ENCODE results near the gene TRIB2. TPM values are rescaled to one million over a fixed set of nuclear protein-coding genes. Genes with fewer than 3 reads are reported as not detected.
"Not testable (repeated sequence)": the region's sequence is repeated elsewhere in the genome, so short reads cannot be mapped to it uniquely, and the experiment has no call there.

Gene TRIB2
- total RNA-seq, 1 experiment from 2014 or later, result 100.0 TPM

DNA sequence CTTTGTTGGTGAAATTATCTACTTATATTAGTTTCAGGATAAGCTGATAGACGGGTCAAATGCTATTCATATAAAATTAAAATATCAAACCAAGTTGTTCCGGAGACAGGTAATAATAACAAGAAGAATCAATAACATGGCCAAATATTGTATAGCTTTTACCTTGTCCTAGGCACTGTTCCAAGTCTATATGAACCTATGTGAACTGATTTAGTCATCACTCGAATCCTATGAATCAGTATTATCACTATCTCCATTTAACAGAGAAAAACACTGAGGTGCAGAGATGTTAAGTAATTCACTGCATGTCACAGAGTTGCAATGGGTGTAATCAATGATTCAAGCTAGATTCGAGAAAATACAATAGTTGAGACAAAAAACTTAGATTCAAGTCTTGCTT is 40.0 kb upstream of the TRIB2 start:
- no peak overlapping the region for H3K4me3 ChIP-seq (ENCODE audit: low read depth, low read length, poor library complexity, severe bottlenecking)
- no peaks in the 10 kb centered on the region for H3K4me1 ChIP-seq (ENCODE audit: insufficient read depth, low read length, poor library complexity, severe bottlenecking)
- ChIA-PET POLR2A (ENCODE audit: low non-redundant PET) (no interaction called here), CTCF (no interaction called here)
- H3K27me3 ChIP-seq (replicated peaks; ENCODE audit: insufficient read depth, low read depth, low read length, poor library complexity), result no peaks in the 10 kb centered on the region
- DNase-seq (ENCODE audit: low spot score), result no peak
- H3K27ac ChIP-seq (ENCODE audit: low read depth, low read length, poor library complexity, severe bottlenecking), result no peak overlapping the region
- no TSS peak for BruUV-seq (replicated peaks)
- no peaks in the 10 kb centered on the region for H3K36me3 ChIP-seq (ENCODE audit: insufficient read depth, low read length, poor library complexity, severe bottlenecking)
- H3K9me3 ChIP-seq (ENCODE audit: low read depth, low read length, poor library complexity, severe bottlenecking), result no peaks in the 10 kb centered on the region
- intact Hi-C loops (cut with micrococcal nuclease; ENCODE audit: unreplicated experiment), result no loop called here
- TF ChIP-seq EZH2 (IDR thresholded peaks at IDR 0.05; ENCODE audit: borderline replicate concordance, low read depth, low read length, poor library complexity, severe bottlenecking), result no peak
- TF ChIP-seq, protein P1, sequence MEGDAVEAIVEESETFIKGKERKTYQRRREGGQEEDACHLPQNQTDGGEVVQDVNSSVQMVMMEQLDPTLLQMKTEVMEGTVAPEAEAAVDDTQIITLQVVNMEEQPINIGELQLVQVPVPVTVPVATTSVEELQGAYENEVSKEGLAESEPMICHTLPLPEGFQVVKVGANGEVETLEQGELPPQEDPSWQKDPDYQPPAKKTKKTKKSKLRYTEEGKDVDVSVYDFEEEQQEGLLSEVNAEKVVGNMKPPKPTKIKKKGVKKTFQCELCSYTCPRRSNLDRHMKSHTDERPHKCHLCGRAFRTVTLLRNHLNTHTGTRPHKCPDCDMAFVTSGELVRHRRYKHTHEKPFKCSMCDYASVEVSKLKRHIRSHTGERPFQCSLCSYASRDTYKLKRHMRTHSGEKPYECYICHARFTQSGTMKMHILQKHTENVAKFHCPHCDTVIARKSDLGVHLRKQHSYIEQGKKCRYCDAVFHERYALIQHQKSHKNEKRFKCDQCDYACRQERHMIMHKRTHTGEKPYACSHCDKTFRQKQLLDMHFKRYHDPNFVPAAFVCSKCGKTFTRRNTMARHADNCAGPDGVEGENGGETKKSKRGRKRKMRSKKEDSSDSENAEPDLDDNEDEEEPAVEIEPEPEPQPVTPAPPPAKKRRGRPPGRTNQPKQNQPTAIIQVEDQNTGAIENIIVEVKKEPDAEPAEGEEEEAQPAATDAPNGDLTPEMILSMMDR (conservative IDR thresholded peaks at IDR 0.05; ENCODE audit: low read depth, low read length), result no peak

DNA sequence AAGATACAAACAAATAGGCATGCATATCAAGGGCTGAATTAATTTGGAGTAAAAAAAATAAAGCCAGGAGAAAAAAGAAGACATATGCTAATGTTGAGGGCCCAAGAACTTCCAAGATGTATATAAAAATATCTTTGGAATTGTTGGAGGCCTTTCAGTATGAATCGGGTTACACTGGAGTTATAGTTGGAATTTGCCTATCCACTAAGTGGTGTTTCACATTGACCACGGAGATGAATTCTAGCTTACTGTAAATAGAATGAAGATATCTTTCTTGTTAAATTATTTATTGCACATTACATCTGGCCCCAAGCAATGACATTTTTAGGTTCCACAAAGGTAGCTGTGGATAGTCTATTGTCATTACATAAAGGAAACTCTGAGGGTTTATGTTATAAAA is 38.5 kb upstream of the TRIB2 start:
- Histone ChIP-seq H3K27me3 (replicated peaks; ENCODE audit: insufficient read depth, low read depth, low read length, poor library complexity) (no peaks in the 10 kb centered on the region), H3K4me3 (ENCODE audit: low read depth, low read length, poor library complexity, severe bottlenecking) (no peak overlapping the region), H3K9me3 (ENCODE audit: low read depth, low read length, poor library complexity, severe bottlenecking) (no peaks in the 10 kb centered on the region), H3K4me1 (ENCODE audit: insufficient read depth, low read length, poor library complexity, severe bottlenecking) (no peaks in the 10 kb centered on the region), H3K36me3 (ENCODE audit: insufficient read depth, low read length, poor library complexity, severe bottlenecking) (no peaks in the 10 kb centered on the region), H3K27ac (ENCODE audit: low read depth, low read length, poor library complexity, severe bottlenecking) (no peak overlapping the region)
- no TSS peak for BruUV-seq (replicated peaks)
- intact Hi-C loops (cut with micrococcal nuclease; ENCODE audit: unreplicated experiment), result no loop called here
- TF ChIP-seq EZH2 (IDR thresholded peaks at IDR 0.05; ENCODE audit: borderline replicate concordance, low read depth, low read length, poor library complexity, severe bottlenecking), result no peak
- TF ChIP-seq, protein P1 (conservative IDR thresholded peaks at IDR 0.05; ENCODE audit: low read depth, low read length), result no peak
- POLR2A ChIA-PET (ENCODE audit: low non-redundant PET), result no interaction called here
- CTCF ChIA-PET, result no interaction called here
- no peak for DNase-seq (ENCODE audit: low spot score)

DNA sequence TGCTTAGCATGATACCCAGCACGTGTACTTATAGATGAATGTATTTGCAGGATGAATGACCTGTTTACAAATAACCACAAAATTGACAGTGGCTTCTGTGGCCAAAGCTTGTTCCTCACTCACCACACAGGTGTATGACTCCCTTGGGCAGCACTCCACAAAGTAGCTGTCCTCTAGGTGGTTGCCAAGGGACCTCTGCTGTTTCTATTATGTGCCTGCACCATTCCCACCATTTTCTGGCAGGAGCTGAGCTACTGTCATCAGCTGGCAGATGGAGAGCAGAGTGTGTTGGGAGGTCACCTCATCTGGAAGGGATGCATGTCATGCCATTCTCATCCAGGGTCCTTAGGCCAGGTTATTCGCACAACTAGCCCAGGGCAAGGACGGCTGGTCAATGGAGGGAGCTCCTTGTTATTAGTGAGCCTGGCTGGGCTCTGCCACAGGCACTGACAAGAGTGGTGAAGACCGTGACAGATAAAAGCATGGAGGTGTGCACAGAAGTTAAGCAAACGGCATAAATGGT is 37.1 kb upstream of the TRIB2 start:
- BruUV-seq (replicated peaks), result no TSS peak
- Histone ChIP-seq H3K4me3 (ENCODE audit: low read depth, low read length, poor library complexity, severe bottlenecking) (no peak overlapping the region), H3K27me3 (replicated peaks; ENCODE audit: insufficient read depth, low read depth, low read length, poor library complexity) (no peaks in the 10 kb centered on the region), H3K9me3 (ENCODE audit: low read depth, low read length, poor library complexity, severe bottlenecking) (no peaks in the 10 kb centered on the region), H3K36me3 (ENCODE audit: insufficient read depth, low read length, poor library complexity, severe bottlenecking) (no peaks in the 10 kb centered on the region), H3K27ac (ENCODE audit: low read depth, low read length, poor library complexity, severe bottlenecking) (no peak overlapping the region), H3K4me1 (ENCODE audit: insufficient read depth, low read length, poor library complexity, severe bottlenecking) (peaks cover 1% of the 10 kb centered on the region)
- ChIA-PET POLR2A (ENCODE audit: low non-redundant PET) (interaction anchor here (0.6 kb wide), 1 partner anchor 22 kb away, joined by 6 read pairs; no protein-coding TSS in a partner anchor), CTCF (no interaction called here)
- intact Hi-C loops (cut with micrococcal nuclease; ENCODE audit: unreplicated experiment), result no loop called here
- TF ChIP-seq, protein P1 (conservative IDR thresholded peaks at IDR 0.05; ENCODE audit: low read depth, low read length), result no peak
- TF ChIP-seq EZH2 (IDR thresholded peaks at IDR 0.05; ENCODE audit: borderline replicate concordance, low read depth, low read length, poor library complexity, severe bottlenecking), result no peak
- DNase-seq (ENCODE audit: low spot score), result no peak

DNA sequence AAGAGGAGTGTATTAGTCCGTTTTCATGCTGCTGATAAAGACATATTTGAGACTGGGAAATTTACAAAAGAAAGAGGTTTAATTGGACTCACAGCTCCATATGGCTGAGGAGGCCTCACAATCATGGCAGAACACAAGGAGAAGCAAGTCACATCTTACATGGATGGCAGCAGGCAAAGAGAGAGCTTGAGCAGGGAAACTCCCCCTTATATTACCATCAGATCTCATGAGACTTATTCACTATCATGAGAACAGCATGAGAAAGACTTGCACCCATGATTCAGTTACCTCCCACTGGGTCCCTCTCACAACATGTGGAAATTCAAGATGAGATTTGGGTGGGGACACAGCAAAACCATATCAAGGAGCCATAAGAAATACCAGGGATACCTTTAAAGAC is 36.6 kb upstream of the TRIB2 start:
- H3K4me3 ChIP-seq (ENCODE audit: low read depth, low read length, poor library complexity, severe bottlenecking); H3K27ac ChIP-seq (ENCODE audit: low read depth, low read length, poor library complexity, severe bottlenecking); DNase-seq (ENCODE audit: low spot score); H3K36me3 ChIP-seq (ENCODE audit: insufficient read depth, low read length, poor library complexity, severe bottlenecking); H3K27me3 ChIP-seq (replicated peaks; ENCODE audit: insufficient read depth, low read depth, low read length, poor library complexity); CTCF ChIA-PET; H3K9me3 ChIP-seq (ENCODE audit: low read depth, low read length, poor library complexity, severe bottlenecking); intact Hi-C loops (cut with micrococcal nuclease; ENCODE audit: unreplicated experiment); H3K4me1 ChIP-seq (ENCODE audit: insufficient read depth, low read length, poor library complexity, severe bottlenecking); BruUV-seq (replicated peaks): not testable (repeated sequence)
- POLR2A ChIA-PET (ENCODE audit: low non-redundant PET), result interaction anchor here (0.6 kb wide), 1 partner anchor 22 kb away, joined by 6 read pairs; no protein-coding TSS in a partner anchor
